ENCODE data around the gene ANKDD1B.

The ANKDD1B gene

GRCh38 chr5:75656311-75657003 is 45.2 kb downstream of the ANKDD1B start:
- TF ChIP-seq EGR1 (IDR thresholded peaks at IDR 0.05), result no peak

GRCh38 chr5:75659791-75660450 is 48.7 kb downstream of the ANKDD1B start:
- no peak for TF ChIP-seq EP300 (IDR thresholded peaks at IDR 0.05; ENCODE audit: borderline replicate concordance)

- TF ChIP-seq EP300 (IDR thresholded peaks at IDR 0.05; ENCODE audit: borderline replicate concordance) (no peak), NFIC (IDR thresholded peaks at IDR 0.05) (no peak), FOXM1 (IDR thresholded peaks at IDR 0.05; ENCODE audit: borderline replicate concordance, low read depth) (no peak), REST (IDR thresholded peaks at IDR 0.05; ENCODE audit: low read depth) (no peak), YY1 (IDR thresholded peaks at IDR 0.05; ENCODE audit: low read depth) (no peak), CEBPB (IDR thresholded peaks at IDR 0.05) (no peak), USF1 (IDR thresholded peaks at IDR 0.05) (no peak), TEAD4 (IDR thresholded peaks at IDR 0.05) (no peak), TAF1 (IDR thresholded peaks at IDR 0.05; ENCODE audit: low read depth) (no peak), ZBTB7A (IDR thresholded peaks at IDR 0.05; ENCODE audit: low read depth) (no peak), MAX (IDR thresholded peaks at IDR 0.05) (no peak), RAD21 (IDR thresholded peaks at IDR 0.05; ENCODE audit: low read depth) (no peak), TCF12 (IDR thresholded peaks at IDR 0.05; ENCODE audit: low read depth) (no peak), CREB1 (IDR thresholded peaks at IDR 0.05; ENCODE audit: low read depth) (no peak), EGR1 (IDR thresholded peaks at IDR 0.05) (no peak)
Measured at GRCh38 chr5:75660678-75661465, 49.6 kb downstream of the ANKDD1B start.

- TF ChIP-seq TCF12 (IDR thresholded peaks at IDR 0.05; ENCODE audit: low read depth), result no peak
- TF ChIP-seq EP300 (IDR thresholded peaks at IDR 0.05; ENCODE audit: borderline replicate concordance), result no peak
- TF ChIP-seq TEAD4 (IDR thresholded peaks at IDR 0.05), result no peak
- no peak for TF ChIP-seq CEBPB (IDR thresholded peaks at IDR 0.05)
- TF ChIP-seq YY1 (IDR thresholded peaks at IDR 0.05; ENCODE audit: low read depth), result no peak
- no peak for TF ChIP-seq TAF1 (IDR thresholded peaks at IDR 0.05; ENCODE audit: low read depth)
Measured at GRCh38 chr5:75662061-75662460, 50.8 kb downstream of the ANKDD1B start.

- TF ChIP-seq CREB1 (IDR thresholded peaks at IDR 0.05; ENCODE audit: low read depth) (no peak), EP300 (IDR thresholded peaks at IDR 0.05; ENCODE audit: borderline replicate concordance) (no peak), TEAD4 (IDR thresholded peaks at IDR 0.05) (no peak), NFIC (IDR thresholded peaks at IDR 0.05) (no peak), TAF1 (IDR thresholded peaks at IDR 0.05; ENCODE audit: low read depth) (no peak), YY1 (IDR thresholded peaks at IDR 0.05; ENCODE audit: low read depth) (no peak), RAD21 (IDR thresholded peaks at IDR 0.05; ENCODE audit: low read depth) (no peak), FOXM1 (IDR thresholded peaks at IDR 0.05; ENCODE audit: borderline replicate concordance, low read depth) (no peak), EGR1 (IDR thresholded peaks at IDR 0.05) (no peak)
Measured at GRCh38 chr5:75663579-75664284, 52.5 kb downstream of the ANKDD1B start.

- TF ChIP-seq RAD21 (IDR thresholded peaks at IDR 0.05; ENCODE audit: low read depth) (no peak), YY1 (IDR thresholded peaks at IDR 0.05; ENCODE audit: low read depth) (no peak), CEBPB (IDR thresholded peaks at IDR 0.05) (no peak), EGR1 (IDR thresholded peaks at IDR 0.05) (no peak), ZBTB7A (IDR thresholded peaks at IDR 0.05; ENCODE audit: low read depth) (no peak), TEAD4 (IDR thresholded peaks at IDR 0.05) (no peak), REST (IDR thresholded peaks at IDR 0.05; ENCODE audit: low read depth) (no peak), TCF12 (IDR thresholded peaks at IDR 0.05; ENCODE audit: low read depth) (no peak), CREB1 (IDR thresholded peaks at IDR 0.05; ENCODE audit: low read depth) (no peak), EP300 (IDR thresholded peaks at IDR 0.05; ENCODE audit: borderline replicate concordance) (no peak), NFIC (IDR thresholded peaks at IDR 0.05) (no peak)
Measured at GRCh38 chr5:75664979-75665378, 53.7 kb downstream of the ANKDD1B start.

Measured in Ishikawa (cell line).